ENCODE data around the gene KIF3B. TPM values are rescaled to one million over a fixed set of nuclear protein-coding genes. Genes with fewer than 3 reads are reported as not detected.
"Not testable (repeated sequence)": the region's sequence is repeated elsewhere in the genome, so short reads cannot be mapped to it uniquely, and the experiment has no call there.

The KIF3B gene
- total RNA-seq, 2 experiments from 2014 or later, result 16.1 to 16.9 TPM

GRCh38 chr20:32370897-32371296 lies 93.4 kb downstream of the KIF3B start:
- ChIA-PET POLR2A (no interaction called here), CTCF (interaction anchor here (0.7 kb wide), 1 partner anchor 26 kb away, joined by 3 read pairs; no protein-coding TSS in a partner anchor)
- Mint-ChIP-seq H3K36me3 (ENCODE audit: low read depth) (peaks cover 42% of the 10 kb centered on the region), H3K27ac (no peak overlapping the region), H3K9me3 (no peaks in the 10 kb centered on the region), H3K27me3 (no peaks in the 10 kb centered on the region), H3K4me3 (no peak overlapping the region), H3K4me1 (peaks cover 29% of the 10 kb centered on the region)
- DNase-seq, result no peak

GRCh38 chr20:32378461-32378860 lies 101.0 kb downstream of the KIF3B start:
- POLR2A ChIA-PET, result no interaction called here
- H3K36me3 Mint-ChIP-seq (ENCODE audit: low read depth), result peaks cover 25% of the 10 kb centered on the region
- CTCF ChIA-PET, result no interaction called here
- no peak for DNase-seq
- no peaks in the 10 kb centered on the region for H3K9me3 Mint-ChIP-seq
- H3K4me3 Mint-ChIP-seq, result no peak overlapping the region
- H3K27ac Mint-ChIP-seq, result no peak overlapping the region
- no peaks in the 10 kb centered on the region for H3K27me3 Mint-ChIP-seq
- peaks cover 3% of the 10 kb centered on the region for H3K4me1 Mint-ChIP-seq

GRCh38 chr20:32380037-32380436 lies 102.6 kb downstream of the KIF3B start:
- H3K27me3 Mint-ChIP-seq, DNase-seq, POLR2A ChIA-PET, H3K9me3 Mint-ChIP-seq, H3K27ac Mint-ChIP-seq, H3K4me3 Mint-ChIP-seq: not testable (repeated sequence)
- CTCF ChIA-PET, result interaction anchor here (1.4 kb wide), 1 partner anchor 15 kb away, joined by 4 read pairs; no protein-coding TSS in a partner anchor
- peaks cover 15% of the 10 kb centered on the region for H3K4me1 Mint-ChIP-seq
- H3K36me3 Mint-ChIP-seq (ENCODE audit: low read depth), result peaks cover 35% of the 10 kb centered on the region

GRCh38 chr20:32380745-32381144 lies 103.3 kb downstream of the KIF3B start:
- no peak for DNase-seq
- Mint-ChIP-seq H3K4me1 (peaks cover 21% of the 10 kb centered on the region), H3K4me3 (no peak overlapping the region), H3K27ac (no peak overlapping the region), H3K36me3 (ENCODE audit: low read depth) (peaks cover 36% of the 10 kb centered on the region), H3K9me3 (no peaks in the 10 kb centered on the region), H3K27me3 (no peaks in the 10 kb centered on the region)
- ChIA-PET CTCF (interaction anchor here (1.4 kb wide), 1 partner anchor 14 kb away, joined by 4 read pairs; no protein-coding TSS in a partner anchor), POLR2A (no interaction called here)

GRCh38 chr20:32382102-32382950 lies 104.9 kb downstream of the KIF3B start:
- DNase-seq, result no peak
- Mint-ChIP-seq H3K4me3 (no peak overlapping the region), H3K27me3 (no peaks in the 10 kb centered on the region), H3K27ac (peak overlapping the region; percentile 41), H3K36me3 (ENCODE audit: low read depth) (peaks cover 37% of the 10 kb centered on the region), H3K9me3 (no peaks in the 10 kb centered on the region), H3K4me1 (peaks cover 34% of the 10 kb centered on the region)
- ChIA-PET POLR2A (no interaction called here), CTCF (no interaction called here)

- Mint-ChIP-seq H3K4me1 (peaks cover 41% of the 10 kb centered on the region), H3K36me3 (ENCODE audit: low read depth) (peaks cover 35% of the 10 kb centered on the region)
- H3K9me3 Mint-ChIP-seq, H3K4me3 Mint-ChIP-seq, H3K27me3 Mint-ChIP-seq, POLR2A ChIA-PET, H3K27ac Mint-ChIP-seq, DNase-seq: not testable (repeated sequence)
- CTCF ChIA-PET, result interaction anchor here (0.6 to 0.7 kb wide), 2 partner anchors 9 to 43 kb away, joined by 3 read pairs; no protein-coding TSS in a partner anchor
These were observed 106.0 kb downstream of the KIF3B start for GRCh38 chr20:32383441-32383840.

Other genes with a start within 250 kb of the KIF3B start
- gene HCK, start 225.4 kb upstream of the KIF3B start, total RNA-seq, result not detected
- gene TM9SF4, start 167.9 kb upstream of the KIF3B start, total RNA-seq, result 10 to 100 TPM; 36.8 to 44.2 TPM
- gene PLAGL2, start 69.9 kb upstream of the KIF3B start, total RNA-seq, result 10 to 100 TPM; 22.8 to 25.6 TPM
- 10 to 100 TPM; 26.5 to 27.1 TPM for gene POFUT1, start 69.8 kb upstream of the KIF3B start, total RNA-seq
- 100 to 1,000 TPM; 110 TPM for gene ASXL1, start 80.7 kb downstream of the KIF3B start, total RNA-seq